Activated T-cell treated with anti-CD3 and anti-CD28 coated beads, Interleukin-2, amount 50 U/mL, for 72 hours (primary cell): ENCODE measurements around the gene PTGR2. TPM values are rescaled to one million over a fixed set of nuclear protein-coding genes. Genes with fewer than 3 reads are reported as not detected.
A peak's percentile ranks its signal among the peaks of the same experiment; 100 is the strongest.

Source experiments
- ATAC-seq, 2 donors: fragments of 150-1000 bp; cut with Tn5 transposase; replicated peaks in 1 of 2; 2 replicates each; pipeline ENCODE4 v1.10.0; 2021; ENCODE audit warnings: moderate library complexity in 2 of 2, mild to moderate bottlenecking in 1 of 2
- DNase-seq, 2 donors: peaks; one replicate each; pipeline ENCODE4 v3.0.0; 2021 to 2022; ENCODE audit warnings: mixed read lengths in 1 of 2
- H3K27ac Mint-ChIP-seq: one replicate; pipeline ENCODE4 v1.8.0; 2022; ENCODE audit warnings: mild to moderate bottlenecking, moderate library complexity, mixed read lengths
- H3K27me3 Mint-ChIP-seq: one replicate; pipeline ENCODE4 v1.8.0; 2022; ENCODE audit warnings: low read depth, mixed read lengths
- H3K36me3 Mint-ChIP-seq, 2 donors: one replicate each; pipeline ENCODE4 v1.8.0; 2022; ENCODE audit warnings: mixed read lengths in 2 of 2, mild to moderate bottlenecking in 1 of 2; ENCODE audit not compliant: insufficient read depth in 2 of 2
- H3K4me1 Mint-ChIP-seq: one replicate; pipeline ENCODE4 v1.8.0; 2022; ENCODE audit warnings: low read depth, mixed read lengths
- H3K4me3 Mint-ChIP-seq, 2 donors: one replicate each; pipeline ENCODE4 v1.8.0; 2022; ENCODE audit warnings: mild to moderate bottlenecking in 2 of 2, mixed read lengths in 2 of 2, moderate library complexity in 2 of 2
- H3K9me3 Mint-ChIP-seq, 2 donors: one replicate each; pipeline ENCODE4 v1.8.0; 2022; ENCODE audit warnings: mixed read lengths in 2 of 2
- total RNA-seq, 2 donors: library from RNA; stranded (reverse); gene quantifications; one replicate each; pipeline ENCODE4 v1.2.3, GENCODE V29; 2022

PTGR2 gene
- 1 to 10 TPM; 4.3 to 6.4 TPM for total RNA-seq

- Mint-ChIP-seq H3K9me3 (no peaks in the 10 kb centered on the region), H3K4me3 (peak within 1 kb of the TSS; percentile 99), H3K27me3 (peaks cover 4% of the 10 kb centered on the region), H3K36me3 (peaks cover 0 to 4% of the 10 kb centered on the region in 2 donors), H3K27ac (peak within 1 kb of the TSS; percentile 97), H3K4me1 (peaks cover 29% of the 10 kb centered on the region)
- DNase-seq (peak; percentile 90 to 95), ATAC-seq (peak; percentile 98 to 99)
These were observed at the start of gene PTGR2 for GRCh38 chr14:73851567-73852382. PTGR2 (plus strand) TSS chr14:73851831; CDS start chr14:73858863, 7,032 bp downstream.

- no peaks in the 10 kb centered on the region for H3K9me3 Mint-ChIP-seq
- no peaks in the 10 kb centered on the region for H3K36me3 Mint-ChIP-seq
- DNase-seq, result no peak
- no peaks in the 10 kb centered on the region for H3K4me1 Mint-ChIP-seq
- no peaks in the 10 kb centered on the region for H3K27me3 Mint-ChIP-seq
- no peak for ATAC-seq
- H3K4me3 Mint-ChIP-seq, result no peak overlapping the region
- no peak overlapping the region for H3K27ac Mint-ChIP-seq
These were observed 49.0 kb upstream of the PTGR2 start for GRCh38 chr14:73802431-73803188.

GRCh38 chr14:73804636-73805035 is 47.0 kb upstream of the PTGR2 start:
- H3K27me3 Mint-ChIP-seq, result no peaks in the 10 kb centered on the region
- ATAC-seq, result no peak
- DNase-seq, result no peak
- no peaks in the 10 kb centered on the region for H3K4me1 Mint-ChIP-seq
- H3K9me3 Mint-ChIP-seq, result no peaks in the 10 kb centered on the region
- no peak overlapping the region for H3K27ac Mint-ChIP-seq
- no peak overlapping the region for H3K4me3 Mint-ChIP-seq
- H3K36me3 Mint-ChIP-seq, result no peaks in the 10 kb centered on the region

- Mint-ChIP-seq H3K27ac (no peak overlapping the region), H3K4me3 (no peak overlapping the region), H3K9me3 (no peaks in the 10 kb centered on the region), H3K36me3 (no peaks in the 10 kb centered on the region), H3K27me3 (peaks cover 7% of the 10 kb centered on the region), H3K4me1 (peaks cover 15% of the 10 kb centered on the region)
- no peak for ATAC-seq
- DNase-seq, result no peak
These were observed 44.2 kb upstream of the PTGR2 start for GRCh38 chr14:73807457-73807856.

GRCh38 chr14:73809391-73809790 is 42.2 kb upstream of the PTGR2 start:
- H3K36me3 Mint-ChIP-seq, result no peaks in the 10 kb centered on the region
- H3K27ac Mint-ChIP-seq, result no peak overlapping the region
- H3K9me3 Mint-ChIP-seq, result no peaks in the 10 kb centered on the region
- no peak overlapping the region for H3K4me3 Mint-ChIP-seq
- no peak for DNase-seq
- ATAC-seq, result no peak
- H3K4me1 Mint-ChIP-seq, result peaks cover 19% of the 10 kb centered on the region
- peaks cover 7% of the 10 kb centered on the region for H3K27me3 Mint-ChIP-seq

GRCh38 chr14:73810478-73811163 is 41.0 kb upstream of the PTGR2 start:
- Mint-ChIP-seq H3K27me3 (peaks cover 7% of the 10 kb centered on the region), H3K27ac (no peak overlapping the region), H3K4me3 (peak overlapping the region in 1 of 2 donors; percentile 19), H3K9me3 (no peaks in the 10 kb centered on the region), H3K4me1 (peaks cover 21% of the 10 kb centered on the region), H3K36me3 (no peaks in the 10 kb centered on the region)
- DNase-seq (no peak), ATAC-seq (no peak)

- DNase-seq, result no peak
- H3K4me1 Mint-ChIP-seq, result peaks cover 21% of the 10 kb centered on the region
- H3K9me3 Mint-ChIP-seq, result no peaks in the 10 kb centered on the region
- H3K36me3 Mint-ChIP-seq, result no peaks in the 10 kb centered on the region
- peaks cover 7% of the 10 kb centered on the region for H3K27me3 Mint-ChIP-seq
- ATAC-seq, result no peak
- H3K27ac Mint-ChIP-seq, result no peak overlapping the region
- H3K4me3 Mint-ChIP-seq, result peak overlapping the region in 1 of 2 donors; percentile 19
These were observed 40.5 kb upstream of the PTGR2 start for GRCh38 chr14:73811164-73811503.

GRCh38 chr14:73814153-73814552 is 37.5 kb upstream of the PTGR2 start:
- H3K4me1 Mint-ChIP-seq, result peaks cover 21% of the 10 kb centered on the region
- peak overlapping the region; percentile 43 for H3K27ac Mint-ChIP-seq
- H3K27me3 Mint-ChIP-seq, result peaks cover 7% of the 10 kb centered on the region
- H3K4me3 Mint-ChIP-seq, result peak overlapping the region; percentile 38 to 55
- H3K36me3 Mint-ChIP-seq, result no peaks in the 10 kb centered on the region
- peak in 1 of 2 donors; percentile 45 for DNase-seq
- H3K9me3 Mint-ChIP-seq, result no peaks in the 10 kb centered on the region
- peak; percentile 62 to 96 for ATAC-seq

GRCh38 chr14:73815849-73816248 is 35.8 kb upstream of the PTGR2 start:
- H3K4me1 Mint-ChIP-seq, result peaks cover 14% of the 10 kb centered on the region
- no peak overlapping the region for H3K27ac Mint-ChIP-seq
- no peak overlapping the region for H3K4me3 Mint-ChIP-seq
- peaks cover 7% of the 10 kb centered on the region for H3K27me3 Mint-ChIP-seq
- DNase-seq (no peak), ATAC-seq (no peak)
- no peaks in the 10 kb centered on the region for H3K36me3 Mint-ChIP-seq
- H3K9me3 Mint-ChIP-seq, result no peaks in the 10 kb centered on the region

GRCh38 chr14:73816393-73816816 is 35.2 kb upstream of the PTGR2 start:
- Mint-ChIP-seq H3K27ac (no peak overlapping the region), H3K9me3 (no peaks in the 10 kb centered on the region), H3K27me3 (peaks cover 1% of the 10 kb centered on the region), H3K4me3 (no peak overlapping the region), H3K4me1 (peaks cover 8% of the 10 kb centered on the region), H3K36me3 (no peaks in the 10 kb centered on the region)
- no peak for DNase-seq
- ATAC-seq, result no peak

- Mint-ChIP-seq H3K4me1 (peaks cover 6% of the 10 kb centered on the region), H3K27ac (no peak overlapping the region), H3K27me3 (no peaks in the 10 kb centered on the region), H3K9me3 (no peaks in the 10 kb centered on the region), H3K36me3 (no peaks in the 10 kb centered on the region), H3K4me3 (no peak overlapping the region)
- DNase-seq (no peak), ATAC-seq (no peak)
These were observed 34.5 kb upstream of the PTGR2 start for GRCh38 chr14:73817020-73817655.

- no peak for ATAC-seq
- no peak overlapping the region for H3K4me3 Mint-ChIP-seq
These were observed 32.8 kb upstream of the PTGR2 start for GRCh38 chr14:73818821-73819220.

GRCh38 chr14:73820631-73821030 is 31.0 kb upstream of the PTGR2 start:
- Mint-ChIP-seq H3K27me3 (no peaks in the 10 kb centered on the region), H3K4me1 (peaks cover 5% of the 10 kb centered on the region), H3K36me3 (no peaks in the 10 kb centered on the region), H3K27ac (no peak overlapping the region), H3K9me3 (no peaks in the 10 kb centered on the region), H3K4me3 (no peak overlapping the region)
- no peak for ATAC-seq
- no peak for DNase-seq

More at GRCh38 chr14:73818821-73819220, 32.8 kb upstream of the PTGR2 start:
- H3K27me3 Mint-ChIP-seq, result no peaks in the 10 kb centered on the region
- no peak overlapping the region for H3K27ac Mint-ChIP-seq
- peaks cover 6% of the 10 kb centered on the region for H3K4me1 Mint-ChIP-seq
- DNase-seq, result no peak
- no peaks in the 10 kb centered on the region for H3K9me3 Mint-ChIP-seq
- H3K36me3 Mint-ChIP-seq, result no peaks in the 10 kb centered on the region
